GM18861 (cell line): Measurements from ENCODE around the gene ANKMY1.

Experiments
- ATAC-seq: cut with Tn5 transposase; IDR thresholded peaks from one replicate; pipeline ENCODE4 v1.9.1; 2021; ENCODE audit not compliant: unreplicated experiment

Gene ANKMY1

DNA sequence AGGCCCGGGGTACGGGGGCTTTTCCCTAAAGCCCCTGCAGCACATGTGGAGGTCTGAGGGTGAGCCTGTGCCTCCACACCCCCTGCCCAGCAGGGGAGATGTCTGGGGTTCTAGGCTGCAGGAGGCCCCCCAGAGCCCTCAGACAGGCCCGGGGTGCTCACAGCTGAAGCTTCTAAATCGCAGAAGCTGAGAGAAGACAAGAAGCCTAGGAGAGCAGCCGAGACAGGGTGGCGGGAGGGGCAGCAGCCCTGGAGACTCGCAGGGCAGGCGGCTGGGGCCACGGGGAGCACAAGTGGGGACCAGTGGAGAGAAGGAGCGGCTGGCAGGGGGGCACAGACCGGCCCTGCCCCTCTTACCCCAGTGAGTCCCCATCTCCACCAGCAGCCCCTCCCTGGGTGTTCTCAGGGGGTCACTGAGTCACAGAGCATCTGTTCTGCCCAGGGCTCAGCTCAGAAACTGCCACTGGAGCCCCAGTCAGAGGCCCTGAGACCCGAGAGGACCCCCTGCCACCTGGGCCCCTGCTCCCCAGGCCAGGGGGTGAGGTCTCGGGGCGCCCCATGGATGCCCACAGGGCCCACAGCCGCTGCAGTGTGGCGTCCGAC lies 96.2 kb downstream of the ANKMY1 start:
- ATAC-seq = no peak

DNA sequence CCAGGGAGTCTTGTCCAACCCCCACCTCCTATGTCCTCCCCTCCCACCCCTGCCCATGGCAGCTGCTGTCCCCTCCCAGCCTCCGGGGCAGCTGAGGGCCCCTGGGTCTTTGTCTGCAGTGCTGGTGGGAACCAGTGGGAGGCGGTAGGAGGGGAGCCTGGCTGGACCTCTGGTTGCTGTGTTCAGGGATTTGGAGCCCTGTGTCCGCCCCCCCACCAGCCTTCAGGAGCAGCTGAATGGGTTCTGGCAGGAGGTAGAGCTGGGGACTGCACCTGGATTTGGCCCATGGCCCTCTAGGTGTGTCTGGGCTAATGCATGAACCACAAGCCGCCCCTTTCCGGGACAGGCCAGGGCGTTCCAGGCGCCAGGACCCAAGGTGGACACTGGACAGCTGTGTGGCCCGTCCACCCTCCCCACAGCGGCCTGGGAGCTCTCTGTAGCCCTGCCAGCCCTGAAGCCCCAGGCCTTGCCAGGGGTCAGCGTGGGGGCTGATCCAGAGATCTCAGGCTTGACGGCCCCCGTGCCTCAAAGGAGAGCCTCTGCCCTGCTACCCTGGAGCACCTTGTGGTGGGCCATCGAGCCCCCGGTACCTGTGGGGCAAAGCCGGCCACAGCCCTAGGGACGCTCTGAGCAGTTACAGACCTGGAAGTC lies 96.9 kb downstream of the ANKMY1 start:
- no peak for ATAC-seq

DNA sequence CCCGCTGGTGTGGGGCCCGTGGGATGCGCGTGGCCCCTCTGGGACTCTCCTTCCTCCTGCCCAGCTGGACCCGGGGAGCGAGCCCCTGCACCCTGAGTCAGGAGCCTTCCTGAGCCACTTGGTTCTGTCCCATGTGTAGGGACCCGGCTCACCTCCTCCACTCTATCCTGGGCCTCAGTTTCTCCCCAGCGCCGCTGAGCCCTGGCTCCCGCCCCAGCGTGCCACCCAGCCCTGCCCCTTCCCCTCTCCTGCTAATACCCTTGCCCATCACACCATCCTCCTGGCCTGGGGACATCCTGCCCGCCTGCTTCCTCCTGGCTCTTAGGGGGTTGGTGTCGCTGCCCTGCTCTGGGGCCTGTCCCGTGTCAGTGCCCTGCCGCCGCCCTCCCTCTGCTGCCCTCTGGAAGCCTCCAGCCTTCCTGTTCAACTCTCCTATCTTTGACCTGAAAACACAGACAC lies 97.5 kb downstream of the ANKMY1 start:
- ATAC-seq = no peak

DNA sequence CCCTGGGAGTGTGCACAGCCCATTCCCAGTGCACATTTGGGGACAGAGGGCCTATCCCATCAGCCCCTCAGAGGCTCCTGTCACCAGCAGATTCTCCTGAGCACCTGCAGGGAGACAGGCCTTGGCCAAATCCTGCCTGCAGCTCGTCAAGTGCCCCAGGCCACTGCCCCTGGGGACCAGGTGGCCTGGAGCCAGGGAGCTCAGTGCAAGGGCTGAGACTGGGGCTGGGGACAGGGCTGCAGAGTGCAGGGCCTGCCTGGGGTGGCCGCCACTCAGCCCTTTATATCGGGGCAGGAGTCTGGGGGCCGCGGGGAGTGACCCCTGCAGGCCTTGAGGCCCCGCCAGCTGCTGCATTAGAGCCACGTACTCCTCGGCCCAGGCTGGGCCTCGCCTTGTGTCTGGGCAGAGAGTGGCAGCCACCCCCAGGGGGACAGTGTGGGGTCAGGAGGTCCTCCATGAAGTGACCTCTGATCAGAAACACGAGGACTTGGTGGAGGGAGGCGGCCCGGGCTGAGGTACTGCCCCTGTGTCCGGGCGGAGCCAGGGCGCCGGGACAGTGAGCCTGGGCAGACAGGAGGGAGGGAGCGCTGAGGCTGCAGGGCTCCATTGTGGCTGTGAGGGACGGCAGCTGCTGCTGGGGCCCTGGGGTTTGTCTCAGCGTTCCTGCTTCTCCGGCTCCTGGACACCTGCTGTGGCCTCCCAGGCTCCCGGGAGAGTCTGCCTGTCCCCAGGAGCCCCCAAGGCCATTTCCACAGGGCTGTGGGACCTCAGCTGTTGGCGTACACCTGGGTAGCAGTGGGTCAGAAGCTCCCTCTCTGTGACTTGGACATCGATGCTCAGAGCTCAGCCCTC lies 98.2 kb downstream of the ANKMY1 start:
- ATAC-seq = no peak

DNA sequence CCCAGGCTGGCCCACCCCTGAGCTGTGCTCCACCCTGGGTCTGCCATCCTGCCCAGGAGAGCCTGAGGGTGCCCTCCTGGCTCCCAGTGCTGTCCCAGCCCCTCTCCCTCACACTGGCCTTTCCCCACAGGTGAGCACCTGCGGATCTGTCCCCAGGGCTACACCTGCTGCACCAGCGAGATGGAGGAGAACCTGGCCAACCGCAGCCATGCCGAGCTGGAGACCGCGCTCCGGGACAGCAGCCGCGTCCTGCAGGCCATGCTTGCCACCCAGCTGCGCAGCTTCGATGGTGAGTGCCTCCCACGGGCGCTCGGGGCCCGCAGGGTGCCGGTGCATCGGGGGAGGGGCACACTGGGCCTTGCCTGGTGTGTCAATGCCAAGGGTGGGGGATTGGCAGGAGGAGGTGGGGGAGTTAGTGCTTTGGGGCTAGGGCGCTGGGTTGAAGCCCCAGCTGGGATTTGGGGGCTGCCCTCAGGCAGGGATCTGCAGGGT lies 98.8 kb downstream of the ANKMY1 start:
- no peak for ATAC-seq

DNA sequence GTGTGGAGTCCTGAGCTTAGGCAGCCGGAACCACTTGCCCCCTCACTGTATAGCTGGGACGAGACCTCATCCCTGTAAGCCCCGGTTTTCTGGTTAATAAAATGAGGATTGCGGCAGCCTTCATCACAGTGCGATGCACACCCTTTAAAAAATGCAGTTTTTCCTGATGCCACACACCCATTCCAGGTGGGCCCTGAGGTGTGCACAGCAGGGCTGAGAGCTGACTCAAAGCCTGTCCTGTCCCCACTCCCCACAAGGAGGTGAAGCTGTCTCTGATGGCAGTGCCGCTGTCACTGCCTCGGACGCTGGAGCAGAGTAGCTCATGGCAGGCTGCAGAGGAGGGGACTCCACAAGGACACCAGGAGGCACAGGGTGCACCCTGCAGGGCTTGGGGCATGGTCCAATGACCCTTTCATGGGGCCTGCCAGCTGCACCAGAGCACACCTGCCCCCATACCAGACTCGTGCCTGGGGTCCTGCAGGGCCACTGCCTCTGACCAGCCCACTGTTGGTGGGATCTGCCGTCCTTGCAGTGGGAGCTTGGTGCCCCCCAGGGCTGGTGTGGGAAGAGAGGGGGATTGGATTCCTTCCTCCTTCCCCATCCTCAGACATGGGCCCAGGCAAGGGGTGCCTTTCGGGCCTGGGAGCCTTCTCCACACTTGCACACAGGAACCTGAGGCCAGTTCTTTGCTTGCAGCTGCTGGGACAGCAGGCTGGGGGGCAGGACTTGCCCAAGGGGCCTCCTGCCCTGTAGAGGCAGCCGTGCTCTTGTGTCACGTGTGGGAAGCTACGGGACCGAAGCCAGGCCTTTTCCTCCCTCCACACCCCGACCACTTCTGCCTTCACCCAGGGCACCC lies 99.5 kb downstream of the ANKMY1 start:
- ATAC-seq = no peak

DNA sequence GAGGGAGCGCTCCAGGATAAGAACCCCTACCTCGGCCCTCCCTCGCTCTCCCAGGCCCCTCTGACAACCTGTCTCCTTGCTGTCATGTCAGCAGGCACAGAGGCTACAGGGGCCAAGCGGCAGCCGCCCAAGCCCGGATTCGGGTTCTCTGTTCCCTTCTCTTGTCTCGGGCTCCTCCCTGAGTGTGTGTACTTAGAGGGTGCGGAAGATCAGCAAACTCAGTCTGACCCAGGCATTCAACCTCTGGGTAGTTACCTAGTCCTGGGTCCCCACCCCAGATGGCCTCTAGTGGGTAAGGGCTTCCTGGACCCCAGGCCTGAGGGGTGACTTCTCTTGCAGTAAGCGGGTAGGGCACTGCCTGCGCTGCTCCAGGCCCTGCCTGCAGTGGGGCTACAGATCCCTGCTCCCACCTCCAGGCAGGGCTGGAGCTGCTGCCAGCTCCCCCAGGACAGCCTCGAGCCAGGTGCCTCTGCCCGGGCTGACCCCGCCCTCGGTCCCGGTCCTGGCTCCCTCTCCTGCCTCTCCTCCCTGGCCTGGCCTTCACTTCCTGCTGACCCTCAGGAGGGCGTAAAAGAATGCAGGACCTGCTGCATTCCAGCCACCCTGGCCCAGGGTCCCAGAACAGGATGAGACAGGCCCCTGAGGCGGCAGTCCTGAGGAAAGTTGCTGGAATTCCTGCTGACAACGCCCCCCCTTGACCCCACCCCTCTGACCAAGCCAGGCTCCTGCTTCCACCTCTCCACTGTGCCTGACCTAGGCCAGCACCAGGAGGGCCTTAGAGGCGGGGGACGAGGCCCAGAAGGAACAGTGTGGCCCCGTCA lies 100.4 kb downstream of the ANKMY1 start:
- ATAC-seq = no peak

DNA sequence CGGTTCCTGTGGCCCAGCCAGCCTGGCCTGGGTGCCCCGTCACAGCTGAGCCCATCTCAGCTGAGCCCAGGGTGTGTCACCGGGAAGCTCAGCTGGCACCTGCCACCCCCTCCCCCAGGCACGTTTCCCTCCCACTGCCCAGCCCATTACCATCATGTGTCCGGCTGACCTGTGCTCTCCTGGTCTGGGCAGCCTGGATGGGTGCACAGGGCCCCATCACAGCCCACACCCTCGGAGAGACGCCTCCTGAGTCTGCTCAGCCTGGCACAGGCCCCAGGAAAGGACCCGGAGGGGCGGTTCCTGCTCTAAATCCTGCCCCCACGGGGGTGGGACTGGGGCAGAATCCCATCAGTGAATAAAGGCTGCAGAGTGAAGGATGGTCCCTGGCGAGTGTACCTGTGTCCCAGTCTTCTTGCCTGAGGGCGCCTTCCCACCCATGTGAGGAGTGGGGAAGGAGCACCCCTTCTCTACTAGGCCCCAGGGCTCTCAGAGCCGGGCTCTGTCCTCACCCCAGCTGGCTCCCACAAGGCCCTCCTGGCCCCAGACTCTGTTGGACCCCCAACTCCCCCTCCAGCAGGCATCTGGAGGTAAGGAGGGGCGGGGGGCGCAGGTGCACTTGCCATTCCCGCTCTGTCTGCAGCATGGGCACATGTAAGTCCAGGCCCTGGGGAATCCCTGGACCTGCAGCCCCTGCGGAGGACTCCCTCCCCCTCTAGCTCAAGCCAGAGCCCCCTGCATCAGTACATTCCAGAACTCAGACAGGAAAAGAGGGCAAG lies 101.2 kb downstream of the ANKMY1 start:
- no peak for ATAC-seq

DNA sequence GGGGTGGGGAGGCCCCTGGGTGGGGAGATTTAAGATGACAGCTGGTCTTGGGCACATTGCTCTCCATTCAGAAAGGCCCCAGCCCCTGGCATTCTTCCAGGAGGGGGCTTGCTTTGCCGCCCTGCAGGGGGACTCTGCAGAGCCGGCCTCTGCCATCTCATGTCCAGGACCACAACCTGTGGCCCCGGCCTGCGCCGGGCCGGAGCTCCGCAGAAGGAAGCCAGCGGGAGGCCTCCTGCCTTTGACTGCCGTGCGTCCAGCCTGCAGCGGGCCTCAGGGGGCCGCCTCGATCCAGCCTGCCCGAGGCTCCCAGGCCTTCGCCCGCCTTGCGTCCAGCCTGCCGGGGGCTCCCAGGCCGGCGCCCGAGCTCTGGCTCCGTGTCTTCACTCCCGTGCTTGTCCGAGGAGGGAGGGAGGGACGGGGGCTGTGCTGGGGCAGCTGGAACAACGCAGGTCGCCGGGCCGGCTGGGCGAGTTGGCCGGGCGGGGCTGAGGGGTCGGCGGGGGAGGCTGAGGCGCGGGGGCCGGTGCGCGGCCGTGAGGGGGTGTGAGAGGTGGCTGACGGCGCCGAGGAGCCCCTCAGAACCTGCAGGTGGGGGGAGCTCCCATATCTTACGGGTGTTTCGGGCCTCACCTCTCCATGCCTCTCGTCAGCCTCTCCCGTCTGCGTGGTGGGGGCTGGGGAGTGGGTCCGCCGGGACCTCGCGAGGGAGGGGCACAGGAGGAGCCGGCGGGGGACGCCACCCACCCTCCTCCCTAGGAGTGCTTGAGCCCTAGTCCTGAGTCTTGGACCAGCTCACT lies 101.9 kb downstream of the ANKMY1 start:
- ATAC-seq = no peak

DNA sequence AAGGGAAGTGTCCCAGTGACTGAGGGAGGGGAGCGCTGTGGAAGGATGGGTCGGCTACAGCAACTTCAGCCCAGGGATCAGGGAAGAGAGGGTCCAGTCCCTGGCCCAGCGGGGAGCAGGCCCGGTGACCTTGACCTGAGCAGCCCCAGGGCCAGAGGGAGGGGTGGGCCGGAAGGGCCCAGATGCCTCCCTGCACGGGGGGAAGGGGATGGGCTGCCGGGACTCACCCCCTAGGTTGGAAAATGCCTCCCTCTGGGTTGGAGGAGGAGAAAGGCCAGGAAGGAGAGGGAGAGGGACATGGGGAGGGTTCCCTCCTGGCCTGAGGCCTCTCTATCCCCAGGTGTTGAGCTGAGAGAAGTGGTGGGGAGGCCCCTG lies 102.5 kb downstream of the ANKMY1 start:
- ATAC-seq = no peak

DNA sequence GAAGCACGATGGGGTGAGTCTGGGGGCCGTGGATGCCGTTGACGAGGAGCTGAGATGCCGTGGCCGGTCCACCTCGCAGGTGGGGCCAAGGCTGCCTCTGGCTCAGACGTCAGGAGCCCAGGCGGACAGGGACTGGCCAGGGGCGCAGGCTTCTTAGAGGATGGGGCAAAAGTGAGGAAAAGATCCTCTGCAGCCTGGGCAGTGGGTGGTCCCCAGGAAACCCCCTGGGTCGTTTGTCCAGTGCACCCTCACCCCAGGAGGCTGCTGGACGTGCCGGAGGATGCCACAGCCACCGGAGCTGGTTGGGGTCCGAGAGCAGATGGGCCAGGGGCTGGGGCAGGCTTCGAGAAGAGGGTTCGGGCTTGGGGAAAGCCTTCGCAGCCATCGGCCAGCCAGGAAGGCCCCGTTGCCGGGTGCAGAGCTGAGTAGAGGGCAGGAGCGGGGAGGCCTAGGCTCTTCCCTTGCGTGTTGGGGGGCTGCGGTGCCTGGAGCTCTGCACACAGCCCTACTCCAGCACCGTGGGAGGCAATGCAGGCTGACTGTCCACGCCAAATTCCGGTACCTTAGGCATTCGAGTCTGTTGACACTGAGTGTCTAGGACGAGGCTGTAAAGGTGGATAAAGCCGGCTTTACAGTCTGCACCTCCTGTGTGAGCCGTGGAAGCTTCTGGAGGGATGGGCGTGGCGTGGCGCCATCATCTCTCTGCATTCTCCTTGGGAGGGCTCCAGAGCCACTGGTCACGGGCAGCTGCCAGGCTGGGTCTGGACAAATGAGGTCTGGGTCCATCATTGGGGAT lies 103.5 kb downstream of the ANKMY1 start:
- ATAC-seq = no peak

DNA sequence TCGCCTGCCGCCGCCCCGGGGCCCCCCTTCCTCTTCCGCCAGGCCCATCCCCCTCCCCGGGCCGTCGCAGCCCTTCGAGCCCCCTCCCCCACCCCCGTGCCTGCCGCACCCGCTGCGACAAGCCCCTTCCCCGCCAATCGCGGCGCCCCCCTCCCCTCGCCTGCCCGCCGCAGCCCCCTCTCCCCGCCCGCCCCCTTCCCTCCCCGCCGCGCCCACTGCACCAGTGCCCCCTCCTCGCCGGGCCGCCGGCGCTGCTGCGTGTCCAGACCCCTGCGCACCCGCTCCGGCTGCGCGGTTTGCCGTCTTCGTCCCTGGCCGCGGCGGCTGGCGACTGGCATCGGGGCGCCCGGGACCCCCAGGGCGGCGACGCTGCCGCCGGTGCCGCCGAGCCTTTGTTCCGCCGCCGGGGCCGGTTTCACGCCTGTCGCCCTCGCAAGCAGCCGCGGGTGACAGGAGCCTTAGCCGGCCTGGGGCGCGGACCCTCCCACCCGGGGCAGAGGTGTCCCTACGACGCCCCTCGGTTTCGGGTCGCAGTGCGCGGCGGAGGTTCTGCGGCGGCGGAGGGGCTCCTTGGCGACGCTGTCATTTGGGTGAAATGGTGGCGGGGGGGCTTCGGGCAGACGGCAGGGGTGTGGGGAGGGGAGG lies 104.2 kb downstream of the ANKMY1 start:
- ATAC-seq = no peak

DNA sequence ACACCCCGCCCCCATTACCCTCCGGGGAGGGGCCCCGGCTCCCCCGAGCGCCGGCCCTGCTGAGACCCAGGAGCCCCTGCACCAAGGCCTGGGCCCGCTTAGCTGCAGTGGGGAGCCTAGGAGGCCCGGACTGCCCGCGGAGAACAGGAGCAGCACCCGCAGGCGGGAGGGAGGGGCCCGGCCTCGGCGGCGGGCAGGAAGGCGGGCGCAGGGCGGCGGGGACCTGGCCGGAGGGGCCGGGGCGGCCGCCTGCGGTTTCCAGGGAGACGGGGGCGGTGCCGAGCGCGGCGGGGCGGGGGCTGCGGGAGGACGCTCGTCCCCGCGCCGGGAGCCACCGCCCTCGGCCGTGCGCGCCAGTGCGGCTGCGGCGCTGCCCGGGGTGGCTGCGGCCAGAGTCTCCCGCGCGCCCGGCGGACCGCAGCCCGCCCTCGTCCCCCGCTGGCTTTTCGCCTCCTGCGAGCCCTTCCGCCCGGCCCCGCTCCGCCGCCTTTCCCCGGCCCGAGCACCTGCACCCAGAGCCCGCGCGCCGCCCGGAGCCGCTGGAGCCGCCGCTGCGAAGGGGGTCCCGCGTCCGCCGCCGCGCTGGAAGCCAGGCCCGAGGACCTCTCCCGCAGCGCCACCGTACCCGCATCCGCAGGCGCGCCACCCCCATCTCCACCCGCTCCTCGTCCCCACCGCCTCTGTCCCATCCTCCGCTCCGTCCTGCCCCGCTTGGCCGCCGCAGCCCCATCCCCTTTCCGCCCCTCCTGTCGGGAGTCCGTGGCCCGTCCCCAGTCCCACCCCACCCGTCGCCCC lies 105.1 kb downstream of the ANKMY1 start:
- ATAC-seq = no peak

DNA sequence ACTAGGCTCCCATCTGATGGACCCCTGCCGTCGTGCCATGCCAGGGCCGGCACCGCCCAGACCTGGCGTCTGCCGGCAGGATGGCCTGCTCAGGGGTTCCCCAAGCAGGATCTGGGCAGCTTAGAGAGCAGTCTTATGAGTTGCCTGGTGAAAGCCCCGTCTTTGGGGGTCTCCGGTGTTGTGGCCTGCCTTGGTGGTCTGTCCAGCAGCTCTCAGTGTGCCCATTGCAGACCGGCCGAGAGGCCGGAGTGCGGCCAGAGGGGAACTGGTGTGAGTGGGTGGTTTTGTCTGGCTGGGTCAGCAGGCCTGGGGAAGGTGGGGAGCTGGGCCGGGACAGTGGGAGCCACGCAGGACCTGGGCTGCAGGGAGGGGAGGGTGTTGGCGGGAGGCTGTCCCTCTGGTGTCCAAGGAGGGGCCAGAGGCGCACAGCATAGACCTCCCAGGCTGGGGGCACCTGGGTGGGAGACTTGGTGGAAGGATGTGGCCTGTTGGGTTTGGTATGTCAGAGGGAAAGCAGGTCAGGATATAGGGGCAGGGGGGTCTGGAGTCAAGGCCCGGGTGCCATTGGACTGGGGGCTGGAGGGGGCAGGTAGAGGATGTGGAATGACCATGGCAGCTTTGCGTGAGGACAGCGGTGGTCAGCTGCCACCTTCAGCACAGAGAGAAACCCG lies 105.9 kb downstream of the ANKMY1 start:
- ATAC-seq = no peak

DNA sequence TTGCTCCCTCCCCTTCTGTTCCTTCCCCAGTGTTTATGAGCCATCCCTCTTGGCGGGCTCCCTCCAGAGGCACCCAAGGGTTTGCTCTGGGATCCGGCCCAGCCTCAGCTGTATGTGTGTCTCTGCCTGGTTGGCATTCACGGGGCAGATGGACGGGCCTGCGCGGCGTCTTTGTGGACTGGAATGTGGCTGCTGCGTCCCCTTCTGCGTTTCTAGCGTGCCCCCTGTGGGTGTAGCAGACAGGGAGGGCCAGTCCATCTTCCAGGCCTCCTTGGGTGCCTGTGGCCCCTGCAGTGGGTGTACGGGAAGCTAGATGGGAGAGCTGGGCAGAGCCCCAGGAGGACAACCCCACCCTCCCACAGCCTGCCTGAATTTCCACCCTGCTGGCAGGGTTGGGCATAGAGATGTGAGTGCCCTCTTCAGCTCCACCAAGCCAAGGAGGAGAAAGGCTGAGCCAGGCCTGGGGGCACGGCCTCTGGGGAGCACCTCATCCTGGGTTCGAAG lies 106.6 kb downstream of the ANKMY1 start:
- no peak for ATAC-seq
